MM.1S (cell line): Measurements from ENCODE around the gene SLC2A10.

ENCODE experiments used
- DNase-seq: peaks from one replicate; pipeline ENCODE4 v3.0.0-alpha.2; 2015
- H2AFZ ChIP-seq: fragments of 300-600 bp; sonication (generic); 2 replicates; pipeline ENCODE4 v1.6.0; 2016; ENCODE audit warnings: antibody characterized with exemption, low read length
- H3F3A ChIP-seq: fragments of 300-600 bp; sonication (generic); 2 replicates; pipeline ENCODE4 v1.6.1; 2016; ENCODE audit warnings: mild to moderate bottlenecking, antibody characterized with exemption, low read length, moderate library complexity, mixed read lengths; ENCODE audit not compliant: insufficient read depth
- H3K27ac ChIP-seq: fragments of 300-600 bp; sonication (generic); 2 replicates; pipeline ENCODE4 v1.5.1; 2016; ENCODE audit warnings: mild to moderate bottlenecking, low read length
- H3K27me3 ChIP-seq: fragments of 300-600 bp; sonication (generic); replicated peaks from 2 replicates; pipeline ENCODE4 v1.6.0; 2016; ENCODE audit warnings: low read length; ENCODE audit not compliant: insufficient read depth
- H3K36me3 ChIP-seq: fragments of 300-600 bp; sonication (generic); replicated peaks from 2 replicates; pipeline ENCODE4 v1.6.1; 2016; ENCODE audit warnings: mild to moderate bottlenecking, low read length, mixed read lengths; ENCODE audit not compliant: insufficient read depth
- H3K4me1 ChIP-seq: fragments of 300-600 bp; sonication (generic); 2 replicates; pipeline ENCODE4 v1.6.1; 2016; ENCODE audit warnings: low read length, mixed read lengths
- H3K4me2 ChIP-seq: fragments of 300-600 bp; sonication (generic); 2 replicates; pipeline ENCODE4 v1.6.0; 2016; ENCODE audit warnings: low read depth, low read length
- H3K4me3 ChIP-seq: fragments of 300-600 bp; sonication (generic); 2 replicates; pipeline ENCODE4 v1.5.1; 2016; ENCODE audit warnings: low read length, mixed read lengths
- H3K79me2 ChIP-seq: fragments of 300-600 bp; sonication (generic); 2 replicates; pipeline ENCODE4 v1.6.1; 2016; ENCODE audit warnings: mixed run types, low read length, mixed read lengths
- H3K9ac ChIP-seq: fragments of 300-600 bp; sonication (generic); 2 replicates; pipeline ENCODE4 v1.6.1; 2016; ENCODE audit warnings: low read length, mixed read lengths
- H3K9me2 ChIP-seq: fragments of 300-600 bp; sonication (generic); replicated peaks from 2 replicates; pipeline ENCODE4 v1.6.1; 2016; ENCODE audit warnings: mild to moderate bottlenecking, low read length, mixed read lengths; ENCODE audit not compliant: insufficient read depth
- H3K9me3 ChIP-seq: fragments of 300-600 bp; sonication (generic); replicated peaks from 2 replicates; pipeline ENCODE4 v1.6.1; 2016; ENCODE audit warnings: mild to moderate bottlenecking, low read length, mixed read lengths; ENCODE audit not compliant: insufficient read depth
- H4K20me1 ChIP-seq: fragments of 300-600 bp; sonication (generic); 2 replicates; pipeline ENCODE4 v1.6.1; 2016; ENCODE audit warnings: mild to moderate bottlenecking, low read length, moderate library complexity, mixed read lengths; ENCODE audit not compliant: insufficient read depth
- EZH2 ChIP-seq: fragments of 300-600 bp; sonication (generic); optimal IDR thresholded peaks from 2 replicates; pipeline ENCODE3; 2017; ENCODE audit warnings: low read depth, mild to moderate bottlenecking, antibody characterized with exemption, low read length, mixed read lengths
- EZH2phosphoT487 ChIP-seq: fragments of 300-600 bp; sonication (generic); IDR thresholded peaks from 2 replicates; pipeline ENCODE4 v1.6.1; 2018; ENCODE audit warnings: antibody characterized with exemption, low read length
- TF ChIP-seq, protein P1 (sequence below): fragments of 300-600 bp; sonication (generic); IDR thresholded peaks from 2 replicates; pipeline ENCODE4 v1.5.1; 2016; ENCODE audit warnings: antibody characterized with exemption, low read length, mixed read lengths

Gene SLC2A10

DNA sequence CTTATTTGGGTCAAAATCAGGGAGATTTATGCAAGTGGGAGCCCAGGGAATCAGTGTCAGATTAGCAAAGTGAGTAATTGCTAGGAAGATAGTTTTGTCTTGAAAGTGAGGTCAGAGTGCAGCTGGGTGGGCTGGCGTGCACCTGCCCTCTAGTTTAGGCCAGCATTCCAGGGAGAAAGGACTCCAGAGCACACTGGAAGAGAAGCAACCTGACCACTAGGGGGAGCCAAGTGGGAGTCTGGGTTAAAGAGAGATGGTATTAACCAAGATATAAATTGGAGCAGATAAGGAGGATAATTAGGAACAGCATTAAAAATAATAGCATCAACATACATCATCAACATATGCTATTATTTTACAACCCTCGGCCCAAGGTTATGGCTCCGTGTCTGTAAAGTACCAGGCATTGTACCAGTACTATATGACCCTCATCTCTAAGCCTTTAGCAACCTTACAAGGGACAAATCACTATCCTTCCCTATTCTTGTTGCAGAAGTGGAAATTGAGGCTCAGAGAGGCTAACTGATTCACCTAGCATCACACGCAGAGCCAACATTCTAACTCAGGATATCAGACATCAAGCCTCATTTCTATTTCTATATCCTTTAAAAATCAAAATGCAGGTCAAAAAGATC is 57.8 kb downstream of the SLC2A10 start:
- H2AFZ ChIP-seq: no peak overlapping the region
- H4K20me1 ChIP-seq: no peaks in the 10 kb centered on the region
- H3F3A ChIP-seq: no peaks in the 10 kb centered on the region
- no peak overlapping the region for H3K4me3 ChIP-seq
- no peaks in the 10 kb centered on the region for H3K4me1 ChIP-seq
- H3K9me3 ChIP-seq: no peaks in the 10 kb centered on the region
- no peaks in the 10 kb centered on the region for H3K27me3 ChIP-seq
- peak; percentile 42 for DNase-seq
- H3K9ac ChIP-seq: no peak overlapping the region
- no peak overlapping the region for H3K27ac ChIP-seq
- H3K4me2 ChIP-seq: no peak overlapping the region
- no peaks in the 10 kb centered on the region for H3K36me3 ChIP-seq
- TF ChIP-seq, protein P1, sequence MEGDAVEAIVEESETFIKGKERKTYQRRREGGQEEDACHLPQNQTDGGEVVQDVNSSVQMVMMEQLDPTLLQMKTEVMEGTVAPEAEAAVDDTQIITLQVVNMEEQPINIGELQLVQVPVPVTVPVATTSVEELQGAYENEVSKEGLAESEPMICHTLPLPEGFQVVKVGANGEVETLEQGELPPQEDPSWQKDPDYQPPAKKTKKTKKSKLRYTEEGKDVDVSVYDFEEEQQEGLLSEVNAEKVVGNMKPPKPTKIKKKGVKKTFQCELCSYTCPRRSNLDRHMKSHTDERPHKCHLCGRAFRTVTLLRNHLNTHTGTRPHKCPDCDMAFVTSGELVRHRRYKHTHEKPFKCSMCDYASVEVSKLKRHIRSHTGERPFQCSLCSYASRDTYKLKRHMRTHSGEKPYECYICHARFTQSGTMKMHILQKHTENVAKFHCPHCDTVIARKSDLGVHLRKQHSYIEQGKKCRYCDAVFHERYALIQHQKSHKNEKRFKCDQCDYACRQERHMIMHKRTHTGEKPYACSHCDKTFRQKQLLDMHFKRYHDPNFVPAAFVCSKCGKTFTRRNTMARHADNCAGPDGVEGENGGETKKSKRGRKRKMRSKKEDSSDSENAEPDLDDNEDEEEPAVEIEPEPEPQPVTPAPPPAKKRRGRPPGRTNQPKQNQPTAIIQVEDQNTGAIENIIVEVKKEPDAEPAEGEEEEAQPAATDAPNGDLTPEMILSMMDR: peak; percentile 85
- TF ChIP-seq EZH2: no peak
- TF ChIP-seq EZH2phosphoT487: no peak
- no peaks in the 10 kb centered on the region for H3K79me2 ChIP-seq
- H3K9me2 ChIP-seq: no peaks in the 10 kb centered on the region

GRCh38 chr20:46770330-46771194 is 61.1 kb downstream of the SLC2A10 start:
- Histone ChIP-seq H3K4me1 (no peaks in the 10 kb centered on the region), H3K27me3 (no peaks in the 10 kb centered on the region), H3K27ac (no peak overlapping the region), H4K20me1 (no peaks in the 10 kb centered on the region), H3K4me3 (no peak overlapping the region), H3F3A (no peaks in the 10 kb centered on the region), H3K9ac (no peak overlapping the region), H3K4me2 (no peak overlapping the region), H2AFZ (no peak overlapping the region), H3K36me3 (no peaks in the 10 kb centered on the region), H3K9me2 (no peaks in the 10 kb centered on the region), H3K79me2 (no peaks in the 10 kb centered on the region), H3K9me3 (no peaks in the 10 kb centered on the region)
- DNase-seq: no peak
- TF ChIP-seq EZH2phosphoT487 (no peak), EZH2 (no peak)
- TF ChIP-seq, protein P1: no peak

- H3K9ac ChIP-seq: no peak overlapping the region
- no peak overlapping the region for H2AFZ ChIP-seq
- no peaks in the 10 kb centered on the region for H3K79me2 ChIP-seq
- no peaks in the 10 kb centered on the region for H3F3A ChIP-seq
- H3K4me1 ChIP-seq: no peaks in the 10 kb centered on the region
- H3K36me3 ChIP-seq: no peaks in the 10 kb centered on the region
- no peaks in the 10 kb centered on the region for H3K27me3 ChIP-seq
- H3K4me3 ChIP-seq: no peak overlapping the region
- H3K4me2 ChIP-seq: no peak overlapping the region
- no peak for DNase-seq
- H3K9me2 ChIP-seq: no peaks in the 10 kb centered on the region
- H3K9me3 ChIP-seq: no peaks in the 10 kb centered on the region
- no peaks in the 10 kb centered on the region for H4K20me1 ChIP-seq
- TF ChIP-seq EZH2: no peak
- H3K27ac ChIP-seq: no peak overlapping the region
These were observed 61.7 kb downstream of the SLC2A10 start for GRCh38 chr20:46771195-46771588.
